HCT116 (cell line): ENCODE results near the gene SUPT3H. TPM values are rescaled to one million over a fixed set of nuclear protein-coding genes. Genes with fewer than 3 reads are reported as not detected.

Experiments
- ATAC-seq: fragments of 200-7000 bp; cut with Tn5 transposase; 2 replicates; pipeline ENCODE4 v1.9.1; 2020; ENCODE audit warnings: mild to moderate bottlenecking, moderate library complexity
- BruUV-seq: library from RNA; stranded (reverse); fragments of 400-500 nt; replicated peaks from 2 replicates; lab custom pipeline; 2021; lab: Mats Ljungman, UMichigan
- CTCF ChIA-PET: fragments of 300-600 bp; sonication (Branson Sonifier 250); formaldehyde crosslinking; loops from one replicate; lab custom pipeline; 2021; ENCODE audit warnings: antibody characterized with exemption; lab: Charles Lee
- POLR2A ChIA-PET: fragments of 300-600, 350-600 bp; sonication (Branson Sonifier 250); formaldehyde crosslinking; loops from one replicate; lab custom pipeline; 2021; ENCODE audit warnings: antibody characterized with exemption; lab: Charles Lee
- RAD21 ChIA-PET, 2 experiments: fragments of 300-600 bp; sonication (Branson Sonifier 250); formaldehyde crosslinking; loops; one replicate each; lab custom pipeline; 2023; ENCODE audit warnings: low total read pairs in 2 of 2; ENCODE audit not compliant: uncharacterized antibody in 2 of 2, unreplicated experiment in 2 of 2, low non-redundant PET in 1 of 2; lab: Charles Lee
- DNase-seq: peaks from one replicate; pipeline ENCODE4 v3.0.0-alpha.2; 2010; ENCODE audit warnings: low read depth, low spot score
- H2AFZ ChIP-seq: fragments of 200-600 bp; shearing (Covaris generic), sonication (generic); 2 replicates; pipeline ENCODE4 v1.6.1; 2017; ENCODE audit warnings: low read depth, mixed run types, mixed read lengths, antibody characterized with exemption, low read length; ENCODE audit not compliant: poor library complexity, severe bottlenecking
- H3K27ac ChIP-seq: 2 replicates; pipeline ENCODE4 v1.5.1; 2012; ENCODE audit warnings: low read depth, low read length
- H3K27me3 ChIP-seq: fragments of 200-600 bp; sonication (generic); 2 replicates; pipeline ENCODE4 v1.6.1; 2016; ENCODE audit warnings: mixed run types, low read length, mixed read lengths; ENCODE audit not compliant: insufficient read depth
- H3K36me3 ChIP-seq, 2 experiments: fragments of 200-500 bp in 1 of 2; fragments of 200-600 bp in 1 of 2; sonication (Bioruptor generic) in 1 of 2; sonication (generic) in 1 of 2; 2 replicates each; pipeline versions ENCODE4 v1.5.1 to v1.6.1; 2014 to 2016; ENCODE audit warnings: low read length in 2 of 2, inconsistent platforms in 1 of 2, mixed read lengths in 1 of 2, mixed run types in 1 of 2; ENCODE audit not compliant: insufficient read depth in 2 of 2, control insufficient read depth in 1 of 2
- H3K4me1 ChIP-seq, 2 experiments: fragments of 200-600 bp in 1 of 2; sonication (generic) in 1 of 2; 2 replicates each; pipeline versions ENCODE4 v1.5.1 to v1.6.1; 2012 to 2017; ENCODE audit warnings: low read length in 2 of 2, inconsistent platforms in 1 of 2, mild to moderate bottlenecking in 1 of 2, mixed read lengths in 1 of 2, mixed run types in 1 of 2, moderate library complexity in 1 of 2; ENCODE audit not compliant: insufficient read depth in 2 of 2, control insufficient read depth in 1 of 2
- H3K4me2 ChIP-seq: fragments of 200-600 bp; sonication (generic); 2 replicates; pipeline ENCODE4 v1.6.1; 2017; ENCODE audit warnings: mixed run types, low read length, mixed read lengths
- H3K4me3 ChIP-seq, 2 experiments: fragments of 200-600 bp in 1 of 2; sonication (generic) in 1 of 2; replicated peaks in 1 of 2; 2 replicates each; pipeline ENCODE4 v1.5.1; 2011 to 2016; ENCODE audit warnings: low read length in 2 of 2, control low read depth in 1 of 2, low read depth in 1 of 2, mild to moderate bottlenecking in 1 of 2, mixed read lengths in 1 of 2, mixed run types in 1 of 2
- H3K79me2 ChIP-seq: fragments of 200-600 bp; sonication (generic); 2 replicates; pipeline ENCODE4 v1.6.1; 2017; ENCODE audit warnings: mild to moderate bottlenecking, mixed run types, low read length, moderate library complexity, mixed read lengths; ENCODE audit not compliant: insufficient read depth
- H3K9ac ChIP-seq: fragments of 200-600 bp; sonication (generic); 2 replicates; pipeline ENCODE4 v1.6.1; 2016; ENCODE audit warnings: low read length, mixed read lengths
- H3K9me2 ChIP-seq: fragments of 200-600 bp; sonication (generic), shearing (Covaris generic); 2 replicates; pipeline ENCODE4 v1.6.1; 2017; ENCODE audit warnings: mixed run types, mild to moderate bottlenecking, moderate library complexity; ENCODE audit not compliant: insufficient read depth
- H3K9me3 ChIP-seq, 2 experiments: fragments of 200-500 bp in 1 of 2; fragments of 200-600 bp in 1 of 2; sonication (Bioruptor generic) in 1 of 2; sonication (generic) in 1 of 2; 2 replicates each; pipeline ENCODE4 v1.6.1; 2014 to 2017; ENCODE audit warnings: low read length in 2 of 2, mixed read lengths in 2 of 2, inconsistent platforms in 1 of 2, low read depth in 1 of 2, mild to moderate bottlenecking in 1 of 2, mixed run types in 1 of 2, moderate library complexity in 1 of 2; ENCODE audit not compliant: control insufficient read depth in 1 of 2, insufficient read depth in 1 of 2
- H4K20me1 ChIP-seq: fragments of 200-600 bp; sonication (generic), shearing (Covaris generic); 2 replicates; pipeline ENCODE4 v1.6.1; 2017; ENCODE audit warnings: mixed run types, mild to moderate bottlenecking, moderate library complexity; ENCODE audit not compliant: insufficient read depth
- ATF3 ChIP-seq: IDR thresholded peaks from 2 replicates; pipeline ENCODE4 v1.6.1; 2012
- CBX3 ChIP-seq: IDR thresholded peaks from 2 replicates; pipeline ENCODE4 v1.6.1; 2012; ENCODE audit warnings: low read depth
- CEBPB ChIP-seq: IDR thresholded peaks from 2 replicates; pipeline ENCODE4 v1.6.1; 2012; ENCODE audit warnings: low read depth
- CTCF ChIP-seq, 3 experiments: fragments of 200-600 bp in 1 of 3; sonication (generic) in 1 of 3; IDR thresholded peaks in 2 of 3; conservative IDR thresholded peaks in 1 of 3; 2 replicates each; pipeline ENCODE4 v1.5.1; 2012 to 2017; ENCODE audit warnings: low read depth in 2 of 3, low read length in 2 of 3, antibody characterized with exemption in 1 of 3, borderline replicate concordance in 1 of 3, control low read depth in 1 of 3, mild to moderate bottlenecking in 1 of 3, mixed read lengths in 1 of 3, mixed run types in 1 of 3, moderate library complexity in 1 of 3; ENCODE audit not compliant: insufficient read depth in 1 of 3
- EGR1 ChIP-seq: IDR thresholded peaks from 2 replicates; pipeline ENCODE4 v1.6.1; 2012; ENCODE audit warnings: low read depth
- FOSL1 ChIP-seq: IDR thresholded peaks from 2 replicates; pipeline ENCODE4 v1.6.1; 2012; ENCODE audit warnings: low read depth
- POLR2AphosphoS5 ChIP-seq: IDR thresholded peaks from 2 replicates; pipeline ENCODE4 v1.6.1; 2011; ENCODE audit warnings: mild to moderate bottlenecking, low read depth, low read length, moderate library complexity
- RAD21 ChIP-seq: IDR thresholded peaks from 2 replicates; pipeline ENCODE4 v1.6.1; 2012; ENCODE audit warnings: low read depth, mild to moderate bottlenecking
- SIN3A ChIP-seq: IDR thresholded peaks from 2 replicates; pipeline ENCODE4 v1.6.1; 2012; ENCODE audit warnings: low read depth
- SRF ChIP-seq: IDR thresholded peaks from 2 replicates; pipeline ENCODE4 v1.6.1; 2012; ENCODE audit warnings: low read depth
- YY1 ChIP-seq: IDR thresholded peaks from 2 replicates; pipeline ENCODE4 v1.6.1; 2011; ENCODE audit warnings: low read length, low read depth, moderate library complexity, mild to moderate bottlenecking; ENCODE audit not compliant: insufficient replicate concordance; ENCODE audit errors: extremely low read depth
- ZBTB33 ChIP-seq: IDR thresholded peaks from 2 replicates; pipeline ENCODE4 v1.6.1; 2011; ENCODE audit warnings: mild to moderate bottlenecking, low read length, moderate library complexity; ENCODE audit not compliant: insufficient replicate concordance; ENCODE audit errors: extremely low read depth
- ZFX ChIP-seq: fragments of 450-650 bp; IDR thresholded peaks from 2 replicates; pipeline ENCODE4 v1.6.1; 2017
- ZNF274 ChIP-seq: fragments of 200-500 bp; sonication (Bioruptor generic); IDR thresholded peaks from 2 replicates; pipeline ENCODE4 v1.6.1; 2014; ENCODE audit warnings: mild to moderate bottlenecking, low read depth, low read length, inconsistent platforms
- intact Hi-C: fragments of 100-400 bp; cut with micrococcal nuclease; formaldehyde crosslinking; loops from 2 replicates; pipeline ENCODE4 v1.10.0; 2022
- total RNA-seq: library from RNA; stranded (reverse); gene quantifications from one replicate; pipeline ENCODE4 v1.2.1, GENCODE V29; 2021; ENCODE audit not compliant: unreplicated experiment

SUPT3H gene
- total RNA-seq, 1 experiment from 2014 or later: 7.4 TPM

GRCh38 chr6:45148711-45149341 lies 228.9 kb downstream of the SUPT3H start:
- ATAC-seq (no peak), DNase-seq (no peak)
- no peaks in the 10 kb centered on the region for H3K36me3 ChIP-seq
- H2AFZ ChIP-seq: no peak overlapping the region
- no peak overlapping the region for H3K4me2 ChIP-seq
- no peak overlapping the region for H3K27ac ChIP-seq
- H3K9me3 ChIP-seq: no peaks in the 10 kb centered on the region
- no peaks in the 10 kb centered on the region for H4K20me1 ChIP-seq
- CTCF ChIA-PET: no interaction called here
- TF ChIP-seq ZNF274 (no peak), CBX3 (no peak), POLR2AphosphoS5 (no peak), ZBTB33 (no peak), YY1 (no peak), CEBPB (no peak), SIN3A (no peak), CTCF (IDR thresholded peaks at IDR 0.05 in 2 of 3, conservative IDR thresholded peaks at IDR 0.05 in 1 of 3; ENCODE audit: borderline replicate concordance in 1 of 3, insufficient read depth in 1 of 3, low read depth in 2 of 3, low read length in 2 of 3) (no peak), EGR1 (no peak), FOSL1 (no peak), ZFX (no peak), RAD21 (no peak), SRF (no peak), ATF3 (no peak)
- H3K4me3 ChIP-seq: no peak overlapping the region
- BruUV-seq: no TSS peak
- intact Hi-C loops: no loop called here
- no peaks in the 10 kb centered on the region for H3K79me2 ChIP-seq
- no peaks in the 10 kb centered on the region; the same call in 1 of the 2 replicates for H3K9me2 ChIP-seq
- H3K27me3 ChIP-seq: no peaks in the 10 kb centered on the region
- H3K4me1 ChIP-seq: no peaks in the 10 kb centered on the region
- POLR2A ChIA-PET: no interaction called here
- RAD21 ChIA-PET: no interaction called here
- H3K9ac ChIP-seq: no peak overlapping the region
